Activated CD8-positive, alpha-beta memory T cell treated with anti-CD3 and anti-CD28 coated beads, Interleukin-2, amount 10 ng/mL, durations not matched to agents 7 days and 5 days (primary cell): ENCODE results near the gene APEH. TPM values are rescaled to one million over a fixed set of nuclear protein-coding genes. Genes with fewer than 3 reads are reported as not detected.
A peak's percentile ranks its signal among the peaks of the same experiment; 100 is the strongest.

ENCODE experiments used
- ATAC-seq: fragments of 150-1000 bp; cut with Tn5 transposase; one replicate; pipeline ENCODE4 v1.10.0; 2021; ENCODE audit warnings: moderate library complexity
- CTCF ChIA-PET: fragments of 350-600 bp; sonication (Branson Sonifier 250); formaldehyde crosslinking; loops from one replicate; lab custom pipeline; 2021; ENCODE audit warnings: antibody characterized with exemption; lab: Charles Lee
- DNase-seq: peaks from one replicate; pipeline ENCODE4 v3.0.0-alpha.2; 2020
- H3K27ac Mint-ChIP-seq: one replicate; pipeline ENCODE4 v1.8.0; 2021; ENCODE audit warnings: mild to moderate bottlenecking, mixed read lengths
- H3K27me3 Mint-ChIP-seq: one replicate; pipeline ENCODE4 v1.8.0; 2021; ENCODE audit warnings: mixed read lengths
- H3K36me3 Mint-ChIP-seq: one replicate; pipeline ENCODE4 v1.8.0; 2021; ENCODE audit warnings: mild to moderate bottlenecking, mixed read lengths
- H3K4me1 Mint-ChIP-seq: one replicate; pipeline ENCODE4 v1.8.0; 2021; ENCODE audit warnings: mixed read lengths
- H3K4me3 Mint-ChIP-seq: one replicate; pipeline ENCODE4 v1.8.0; 2021; ENCODE audit warnings: mild to moderate bottlenecking, moderate library complexity, mixed read lengths
- H3K9me3 Mint-ChIP-seq: one replicate; pipeline ENCODE4 v1.8.0; 2022; ENCODE audit warnings: low read depth, mixed read lengths
- total RNA-seq, 2 experiments: library from RNA; stranded (reverse); gene quantifications; one replicate each; pipeline ENCODE4 v1.2.3, GENCODE V29; 2021

Gene APEH
- total RNA-seq, 2 experiments from 2014 or later: 150 to 172 TPM

- no peak overlapping the region for H3K4me3 Mint-ChIP-seq
- no peak overlapping the region for H3K27ac Mint-ChIP-seq
- H3K4me1 Mint-ChIP-seq: peaks cover 29% of the 10 kb centered on the region
- H3K36me3 Mint-ChIP-seq: peaks cover 2% of the 10 kb centered on the region
- ATAC-seq: no peak
- H3K27me3 Mint-ChIP-seq: no peaks in the 10 kb centered on the region
- CTCF ChIA-PET: interaction anchor here (0.7 to 0.8 kb wide), 2 partner anchors 13 to 123 kb away, joined by 3 read pairs; no protein-coding TSS in a partner anchor
- no peak for DNase-seq
- H3K9me3 Mint-ChIP-seq: no peaks in the 10 kb centered on the region
These were observed 42.6 kb downstream of the APEH start for GRCh38 chr3:49716691-49717210.

- H3K4me1 Mint-ChIP-seq: peaks cover 25% of the 10 kb centered on the region
- H3K4me3 Mint-ChIP-seq: no peak overlapping the region
- CTCF ChIA-PET: interaction anchor here (0.7 to 2.5 kb wide), 4 partner anchors 12 to 122 kb away, joined by 3 to 24 read pairs (median 4); no protein-coding TSS in a partner anchor
- H3K27me3 Mint-ChIP-seq: no peaks in the 10 kb centered on the region
- DNase-seq (no peak), ATAC-seq (no peak)
- H3K9me3 Mint-ChIP-seq: no peaks in the 10 kb centered on the region
- H3K27ac Mint-ChIP-seq: no peak overlapping the region
- H3K36me3 Mint-ChIP-seq: peaks cover 2% of the 10 kb centered on the region
These were observed 43.2 kb downstream of the APEH start for GRCh38 chr3:49717211-49717958.

GRCh38 chr3:49717959-49718857 lies 44.1 kb downstream of the APEH start:
- Mint-ChIP-seq H3K36me3 (peaks cover 2% of the 10 kb centered on the region), H3K9me3 (no peaks in the 10 kb centered on the region), H3K27ac (no peak overlapping the region), H3K4me3 (peak overlapping the region; percentile 77), H3K27me3 (no peaks in the 10 kb centered on the region), H3K4me1 (peaks cover 22% of the 10 kb centered on the region)
- CTCF ChIA-PET: interaction anchor here (0.9 to 2.5 kb wide), 7 partner anchors 11 to 178 kb away, joined by 3 to 24 read pairs (median 5); no protein-coding TSS in a partner anchor
- no peak for ATAC-seq
- DNase-seq: no peak

GRCh38 chr3:49718858-49719213 lies 44.7 kb downstream of the APEH start:
- H3K27ac Mint-ChIP-seq: peak overlapping the region; percentile 76

GRCh38 chr3:49719214-49719884 lies 45.2 kb downstream of the APEH start, which contains the start of gene AMIGO3:
Gene AMIGO3 (minus strand): TSS chr3:49719684. CDS start chr3:49719465, 219 bp downstream.
- Mint-ChIP-seq H3K4me3 (peak within 1 kb of the TSS; percentile 77), H3K36me3 (peaks cover 2% of the 10 kb centered on the region), H3K27ac (peak within 1 kb of the TSS; percentile 76), H3K27me3 (no peaks in the 10 kb centered on the region), H3K4me1 (peaks cover 23% of the 10 kb centered on the region), H3K9me3 (no peaks in the 10 kb centered on the region)
- DNase-seq (peak; percentile 95), ATAC-seq (peak; percentile 74)
- CTCF ChIA-PET: interaction anchor here (0.8 to 2.6 kb wide), 14 partner anchors 7 to 179 kb away, joined by 3 to 24 read pairs (median 4); partner anchors contain the start of gene IP6K1

More at GRCh38 chr3:49718858-49719213, 44.7 kb downstream of the APEH start:
- CTCF ChIA-PET: interaction anchor here (0.9 to 2.5 kb wide), 10 partner anchors 10 to 179 kb away, joined by 3 to 24 read pairs (median 5); no protein-coding TSS in a partner anchor
- DNase-seq (no peak), ATAC-seq (no peak)
- Mint-ChIP-seq H3K27me3 (no peaks in the 10 kb centered on the region), H3K36me3 (peaks cover 2% of the 10 kb centered on the region), H3K4me1 (peaks cover 21% of the 10 kb centered on the region), H3K4me3 (peak overlapping the region; percentile 77), H3K9me3 (no peaks in the 10 kb centered on the region)

- DNase-seq (peak; percentile 40), ATAC-seq (no peak)
- CTCF ChIA-PET: interaction anchor here (1.5 to 2.6 kb wide), 2 partner anchors 9 to 118 kb away, joined by 6 to 8 read pairs; no protein-coding TSS in a partner anchor
- Mint-ChIP-seq H3K4me3 (no peak overlapping the region), H3K27ac (peak overlapping the region; percentile 12), H3K9me3 (no peaks in the 10 kb centered on the region), H3K4me1 (peaks cover 30% of the 10 kb centered on the region), H3K27me3 (no peaks in the 10 kb centered on the region), H3K36me3 (peaks cover 4% of the 10 kb centered on the region)
These were observed 46.9 kb downstream of the APEH start for GRCh38 chr3:49720855-49721595.

- H3K36me3 Mint-ChIP-seq: peaks cover 4% of the 10 kb centered on the region
- H3K27ac Mint-ChIP-seq: no peak overlapping the region
- H3K9me3 Mint-ChIP-seq: no peaks in the 10 kb centered on the region
- no peak for DNase-seq
- peaks cover 30% of the 10 kb centered on the region for H3K4me1 Mint-ChIP-seq
- H3K27me3 Mint-ChIP-seq: no peaks in the 10 kb centered on the region
- CTCF ChIA-PET: interaction anchor here (2.6 kb wide), 1 partner anchor 10 kb away, joined by 8 read pairs; no protein-coding TSS in a partner anchor
- ATAC-seq: no peak
- no peak overlapping the region for H3K4me3 Mint-ChIP-seq
These were observed 47.4 kb downstream of the APEH start for GRCh38 chr3:49721596-49721895.

GRCh38 chr3:49721896-49722781 lies 48.0 kb downstream of the APEH start:
- Mint-ChIP-seq H3K36me3 (peaks cover 4% of the 10 kb centered on the region), H3K27ac (peak overlapping the region; percentile 96), H3K27me3 (no peaks in the 10 kb centered on the region), H3K4me1 (peaks cover 30% of the 10 kb centered on the region), H3K4me3 (peak overlapping the region; percentile 93), H3K9me3 (no peaks in the 10 kb centered on the region)
- CTCF ChIA-PET: interaction anchor here (1.2 to 2.6 kb wide), 2 partner anchors 10 to 20 kb away, joined by 5 to 8 read pairs; no protein-coding TSS in a partner anchor
- DNase-seq (peak; percentile 40), ATAC-seq (no peak)

GRCh38 chr3:49722896-49723295 lies 48.7 kb downstream of the APEH start:
- H3K4me1 Mint-ChIP-seq: peaks cover 30% of the 10 kb centered on the region
- ATAC-seq (no peak), DNase-seq (no peak)
- no peaks in the 10 kb centered on the region for H3K27me3 Mint-ChIP-seq
- CTCF ChIA-PET: interaction anchor here (1.0 to 1.9 kb wide), 4 partner anchors 10 to 183 kb away, joined by 3 to 9 read pairs (median 4); partner anchors contain the start of gene IP6K1
- H3K4me3 Mint-ChIP-seq: peak overlapping the region; percentile 93
- no peaks in the 10 kb centered on the region for H3K9me3 Mint-ChIP-seq
- H3K27ac Mint-ChIP-seq: peak overlapping the region; percentile 96
- peaks cover 6% of the 10 kb centered on the region for H3K36me3 Mint-ChIP-seq

GRCh38 chr3:49723296-49723627 lies 49.1 kb downstream of the APEH start:
- Mint-ChIP-seq H3K4me3 (peak overlapping the region; percentile 93), H3K36me3 (peaks cover 6% of the 10 kb centered on the region), H3K9me3 (no peaks in the 10 kb centered on the region), H3K27me3 (no peaks in the 10 kb centered on the region), H3K4me1 (peaks cover 30% of the 10 kb centered on the region), H3K27ac (peak overlapping the region; percentile 96)
- peak; percentile 27 for ATAC-seq
- CTCF ChIA-PET: interaction anchor here (1.0 to 1.9 kb wide), 4 partner anchors 11 to 183 kb away, joined by 3 to 9 read pairs (median 4); partner anchors contain the start of gene IP6K1
- peak; percentile 84 for DNase-seq
